ENCODE measurements around the gene DSG3. TPM values are rescaled to one million over a fixed set of nuclear protein-coding genes. Genes with fewer than 3 reads are reported as not detected.

DSG3 gene, protein sequence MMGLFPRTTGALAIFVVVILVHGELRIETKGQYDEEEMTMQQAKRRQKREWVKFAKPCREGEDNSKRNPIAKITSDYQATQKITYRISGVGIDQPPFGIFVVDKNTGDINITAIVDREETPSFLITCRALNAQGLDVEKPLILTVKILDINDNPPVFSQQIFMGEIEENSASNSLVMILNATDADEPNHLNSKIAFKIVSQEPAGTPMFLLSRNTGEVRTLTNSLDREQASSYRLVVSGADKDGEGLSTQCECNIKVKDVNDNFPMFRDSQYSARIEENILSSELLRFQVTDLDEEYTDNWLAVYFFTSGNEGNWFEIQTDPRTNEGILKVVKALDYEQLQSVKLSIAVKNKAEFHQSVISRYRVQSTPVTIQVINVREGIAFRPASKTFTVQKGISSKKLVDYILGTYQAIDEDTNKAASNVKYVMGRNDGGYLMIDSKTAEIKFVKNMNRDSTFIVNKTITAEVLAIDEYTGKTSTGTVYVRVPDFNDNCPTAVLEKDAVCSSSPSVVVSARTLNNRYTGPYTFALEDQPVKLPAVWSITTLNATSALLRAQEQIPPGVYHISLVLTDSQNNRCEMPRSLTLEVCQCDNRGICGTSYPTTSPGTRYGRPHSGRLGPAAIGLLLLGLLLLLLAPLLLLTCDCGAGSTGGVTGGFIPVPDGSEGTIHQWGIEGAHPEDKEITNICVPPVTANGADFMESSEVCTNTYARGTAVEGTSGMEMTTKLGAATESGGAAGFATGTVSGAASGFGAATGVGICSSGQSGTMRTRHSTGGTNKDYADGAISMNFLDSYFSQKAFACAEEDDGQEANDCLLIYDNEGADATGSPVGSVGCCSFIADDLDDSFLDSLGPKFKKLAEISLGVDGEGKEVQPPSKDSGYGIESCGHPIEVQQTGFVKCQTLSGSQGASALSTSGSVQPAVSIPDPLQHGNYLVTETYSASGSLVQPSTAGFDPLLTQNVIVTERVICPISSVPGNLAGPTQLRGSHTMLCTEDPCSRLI
- total RNA-seq, result 0.14 and 0.67 TPM in 2 replicates

DNA sequence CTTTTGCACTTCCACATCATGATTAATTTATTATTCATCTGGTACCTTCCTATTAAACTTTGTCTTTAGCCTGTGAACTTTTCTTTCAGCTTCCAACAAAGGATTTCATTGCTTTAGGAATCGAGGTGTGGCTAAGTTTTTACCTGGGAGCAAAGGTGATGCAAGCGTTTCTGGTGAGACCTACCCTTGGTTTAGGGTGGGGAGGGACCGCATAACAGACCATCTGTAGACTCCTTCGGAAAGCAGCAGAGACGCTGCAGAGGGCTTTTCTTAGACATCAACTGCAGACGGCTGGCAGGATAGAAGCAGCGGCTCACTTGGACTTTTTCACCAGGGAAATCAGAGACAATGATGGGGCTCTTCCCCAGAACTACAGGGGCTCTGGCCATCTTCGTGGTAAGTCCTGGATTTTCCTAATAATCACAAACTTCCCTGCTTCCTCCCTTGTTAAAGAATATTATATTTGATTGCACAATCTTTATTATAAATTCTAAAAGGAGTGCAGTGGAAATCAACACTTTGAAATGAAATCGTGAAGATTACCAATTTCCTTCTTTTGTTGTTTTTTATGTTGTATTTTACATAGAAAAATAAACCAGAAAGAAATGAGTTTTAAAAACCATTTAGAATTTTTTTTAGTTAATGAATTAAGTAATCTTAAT lies at the start of gene DSG3:
TSS of gene DSG3 (plus strand) at position 212 of the 662 bp plus-strand sequence. CDS start at position 349, 137 bp downstream.
- TF ChIP-seq, protein P1, sequence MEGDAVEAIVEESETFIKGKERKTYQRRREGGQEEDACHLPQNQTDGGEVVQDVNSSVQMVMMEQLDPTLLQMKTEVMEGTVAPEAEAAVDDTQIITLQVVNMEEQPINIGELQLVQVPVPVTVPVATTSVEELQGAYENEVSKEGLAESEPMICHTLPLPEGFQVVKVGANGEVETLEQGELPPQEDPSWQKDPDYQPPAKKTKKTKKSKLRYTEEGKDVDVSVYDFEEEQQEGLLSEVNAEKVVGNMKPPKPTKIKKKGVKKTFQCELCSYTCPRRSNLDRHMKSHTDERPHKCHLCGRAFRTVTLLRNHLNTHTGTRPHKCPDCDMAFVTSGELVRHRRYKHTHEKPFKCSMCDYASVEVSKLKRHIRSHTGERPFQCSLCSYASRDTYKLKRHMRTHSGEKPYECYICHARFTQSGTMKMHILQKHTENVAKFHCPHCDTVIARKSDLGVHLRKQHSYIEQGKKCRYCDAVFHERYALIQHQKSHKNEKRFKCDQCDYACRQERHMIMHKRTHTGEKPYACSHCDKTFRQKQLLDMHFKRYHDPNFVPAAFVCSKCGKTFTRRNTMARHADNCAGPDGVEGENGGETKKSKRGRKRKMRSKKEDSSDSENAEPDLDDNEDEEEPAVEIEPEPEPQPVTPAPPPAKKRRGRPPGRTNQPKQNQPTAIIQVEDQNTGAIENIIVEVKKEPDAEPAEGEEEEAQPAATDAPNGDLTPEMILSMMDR (IDR thresholded peaks at IDR 0.05; ENCODE audit: insufficient read depth, low read length, poor library complexity, severe bottlenecking), result no peak
- Histone ChIP-seq H3K27me3 (ENCODE audit: control insufficient read depth, insufficient read depth, low read length) (no peaks in the 10 kb centered on the region), H3K4me3 (ENCODE audit: low read depth, low read length) (no peak within 1 kb of the TSS), H3K36me3 (ENCODE audit: control insufficient read depth, insufficient read depth, low read length) (no peaks in the 10 kb centered on the region)
- no peak for DNase-seq (ENCODE audit: low read depth)

DNA sequence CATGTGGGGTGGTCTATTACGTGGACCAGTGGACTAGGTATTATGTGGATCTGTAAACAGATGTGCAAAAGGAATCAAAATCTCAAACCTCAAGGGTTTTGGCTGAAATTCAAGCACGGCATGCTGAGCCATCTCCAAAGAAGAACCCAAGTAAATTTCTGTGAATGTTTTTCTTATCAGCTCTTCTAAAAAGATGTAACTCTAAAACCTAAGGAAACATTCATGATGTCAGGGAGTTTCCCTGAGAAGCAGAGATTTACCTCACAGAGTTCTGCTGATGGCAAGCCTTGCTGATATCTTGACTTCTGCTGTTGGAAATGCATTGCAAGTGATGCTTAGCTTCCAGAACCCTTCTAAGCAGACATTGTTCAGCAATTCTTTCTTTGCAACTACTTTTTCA lies 49.4 kb upstream of the DSG3 start:
- DNase-seq (ENCODE audit: low read depth), result no peak
- Histone ChIP-seq H3K27me3 (ENCODE audit: control insufficient read depth, insufficient read depth, low read length) (no peaks in the 10 kb centered on the region), H3K4me3 (ENCODE audit: low read depth, low read length) (no peak overlapping the region), H3K36me3 (ENCODE audit: control insufficient read depth, insufficient read depth, low read length) (no peaks in the 10 kb centered on the region)
- TF ChIP-seq, protein P1 (IDR thresholded peaks at IDR 0.05; ENCODE audit: insufficient read depth, low read length, poor library complexity, severe bottlenecking), result no peak

DNA sequence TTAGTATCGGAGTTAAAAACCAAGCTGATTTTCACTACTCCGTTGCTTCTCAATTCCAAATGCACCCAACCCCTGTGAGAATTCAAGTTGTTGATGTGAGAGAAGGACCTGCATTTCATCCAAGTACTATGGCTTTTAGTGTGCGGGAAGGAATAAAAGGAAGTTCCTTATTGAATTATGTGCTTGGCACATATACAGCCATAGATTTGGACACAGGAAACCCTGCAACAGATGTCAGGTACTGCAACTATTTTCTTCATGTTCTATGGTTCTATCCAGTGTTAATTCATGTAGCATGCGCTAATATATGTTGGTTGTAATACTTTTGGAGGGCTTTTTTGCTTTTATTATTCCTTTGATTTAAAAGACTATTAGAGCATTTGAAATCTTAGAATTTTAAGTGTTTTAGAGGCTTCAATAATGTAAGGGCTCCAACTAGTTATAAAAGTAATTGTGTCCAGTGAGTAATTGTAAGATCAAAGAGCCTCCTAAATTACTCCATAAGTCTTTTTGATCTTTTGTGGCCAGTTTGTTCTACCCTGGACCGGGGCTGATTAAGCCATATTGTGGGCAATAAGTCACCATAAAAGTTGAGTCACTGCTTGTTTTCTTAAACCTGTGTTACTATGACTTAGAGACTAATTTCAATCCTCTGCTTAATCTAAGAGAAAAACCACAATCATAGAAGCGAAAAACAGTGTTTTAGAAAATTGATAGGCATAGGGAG lies 48.1 kb upstream of the DSG3 start:
- DNase-seq (ENCODE audit: low read depth), result peak; percentile 65

DNA sequence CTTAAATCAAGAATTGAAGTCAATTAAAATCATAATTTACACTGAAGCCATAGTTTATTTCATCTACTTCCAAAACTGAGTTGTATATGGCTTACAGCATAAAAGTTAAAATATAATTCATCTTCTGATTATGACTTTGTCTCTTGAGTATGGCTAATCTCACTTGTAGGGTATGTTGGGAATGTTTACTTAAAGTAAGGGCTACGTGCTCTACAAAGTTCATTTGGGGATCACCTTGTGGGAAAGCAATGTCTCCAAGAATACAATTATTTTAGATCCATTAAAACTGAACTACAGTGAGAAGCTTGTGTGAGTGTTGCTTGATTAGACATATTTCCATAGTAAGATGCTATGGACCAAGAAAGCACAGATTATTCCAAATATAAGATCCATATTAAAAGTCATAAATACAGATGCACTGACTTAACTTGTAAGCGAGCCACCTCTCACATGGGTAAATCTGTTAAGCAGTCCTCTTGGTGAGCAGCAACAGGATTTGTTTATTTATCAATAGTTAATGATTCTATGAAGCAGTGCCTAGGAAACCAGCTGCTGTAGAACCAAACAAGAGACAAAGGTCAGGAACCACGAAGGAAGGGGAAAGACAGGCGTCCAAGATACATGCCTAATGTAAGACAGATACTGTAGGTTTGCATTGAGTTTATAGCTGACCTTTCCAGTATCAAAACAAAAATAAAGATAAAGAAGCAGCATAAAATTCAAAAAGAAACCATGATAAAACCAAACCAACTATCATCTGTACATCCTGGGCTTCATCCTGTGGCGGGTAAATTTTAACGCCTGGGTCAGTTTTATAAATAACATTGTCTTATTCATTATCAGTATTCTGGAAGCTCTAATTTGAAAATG lies 46.1 kb upstream of the DSG3 start:
- TF ChIP-seq, protein P1 (IDR thresholded peaks at IDR 0.05; ENCODE audit: insufficient read depth, low read length, poor library complexity, severe bottlenecking), result no peak
- DNase-seq (ENCODE audit: low read depth), result peak; percentile 14
- Histone ChIP-seq H3K36me3 (ENCODE audit: control insufficient read depth, insufficient read depth, low read length) (no peaks in the 10 kb centered on the region), H3K4me3 (ENCODE audit: low read depth, low read length) (no peak overlapping the region), H3K27me3 (ENCODE audit: control insufficient read depth, insufficient read depth, low read length) (no peaks in the 10 kb centered on the region)

More for the DNA sequence above, 48.1 kb upstream of the DSG3 start:
- Histone ChIP-seq H3K36me3 (ENCODE audit: control insufficient read depth, insufficient read depth, low read length) (no peaks in the 10 kb centered on the region), H3K27me3 (ENCODE audit: control insufficient read depth, insufficient read depth, low read length) (no peaks in the 10 kb centered on the region), H3K4me3 (ENCODE audit: low read depth, low read length) (no peak overlapping the region)
- TF ChIP-seq, protein P1 (IDR thresholded peaks at IDR 0.05; ENCODE audit: insufficient read depth, low read length, poor library complexity, severe bottlenecking), result no peak
